G401 (cell line): ENCODE data around the gene TMEM72. TPM values are rescaled to one million over a fixed set of nuclear protein-coding genes. Genes with fewer than 3 reads are reported as not detected.

ENCODE experiments used
- DNase-seq: peaks from one replicate; pipeline ENCODE4 v3.0.0-alpha.2; 2015; ENCODE audit warnings: low spot score
- in situ Hi-C: cut with HindIII; loops from 2 replicates; pipeline ENCODE4 v1.10.0; 2016; ENCODE audit warnings: low sequenced_read_pairs, mixed read lengths
- total RNA-seq: library from RNA; depleted of rRNA; stranded (reverse); fragments of >200 nt; shearing (Covaris generic); gene quantifications from 2 replicates; pipeline ENCODE4 v1.2.3, GENCODE V29; 2014

The TMEM72 gene
- total RNA-seq, 1 experiment from 2014 or later = not detected

DNA sequence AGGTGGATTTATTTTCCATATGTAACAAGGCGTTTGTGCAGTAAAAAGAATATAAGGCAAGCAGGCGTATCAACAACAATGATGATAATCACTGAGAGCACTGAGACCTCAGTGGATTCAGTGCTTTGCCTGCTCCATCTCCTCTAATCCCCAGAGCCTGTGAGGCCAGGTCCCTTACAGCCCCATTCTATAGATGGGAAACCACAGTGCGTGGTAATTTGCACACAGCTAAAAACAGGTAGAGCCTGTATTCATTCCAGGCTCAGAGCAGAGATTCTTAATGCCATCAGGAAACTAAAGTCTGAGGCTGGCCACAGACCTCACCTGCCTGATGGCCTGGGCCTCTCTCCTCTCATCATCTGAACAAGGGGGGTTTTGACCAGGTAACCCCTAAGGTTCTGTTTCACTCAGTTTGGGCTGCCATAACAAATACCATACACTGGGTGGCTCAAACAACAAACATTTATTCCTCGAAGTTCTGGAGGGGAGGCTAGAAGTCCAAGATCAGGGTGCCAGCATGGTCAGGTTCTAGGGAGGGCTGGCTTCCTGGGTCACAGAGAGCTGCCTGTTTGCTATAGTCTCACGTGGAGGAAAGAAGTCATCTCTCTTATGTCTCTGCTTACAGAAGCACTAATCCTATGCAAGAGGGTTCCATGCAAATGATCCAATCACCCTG lies 38.1 kb downstream of the TMEM72 start:
- in situ Hi-C loops = no loop called here
- no peak for DNase-seq

- in situ Hi-C loops = no loop called here
- DNase-seq = no peak
Observed at GRCh38 chr10:44949915-44950314, 38.8 kb downstream of the TMEM72 start.

- in situ Hi-C loops = no loop called here
- no peak for DNase-seq
Observed at GRCh38 chr10:44950326-44951225, 39.4 kb downstream of the TMEM72 start.

DNA sequence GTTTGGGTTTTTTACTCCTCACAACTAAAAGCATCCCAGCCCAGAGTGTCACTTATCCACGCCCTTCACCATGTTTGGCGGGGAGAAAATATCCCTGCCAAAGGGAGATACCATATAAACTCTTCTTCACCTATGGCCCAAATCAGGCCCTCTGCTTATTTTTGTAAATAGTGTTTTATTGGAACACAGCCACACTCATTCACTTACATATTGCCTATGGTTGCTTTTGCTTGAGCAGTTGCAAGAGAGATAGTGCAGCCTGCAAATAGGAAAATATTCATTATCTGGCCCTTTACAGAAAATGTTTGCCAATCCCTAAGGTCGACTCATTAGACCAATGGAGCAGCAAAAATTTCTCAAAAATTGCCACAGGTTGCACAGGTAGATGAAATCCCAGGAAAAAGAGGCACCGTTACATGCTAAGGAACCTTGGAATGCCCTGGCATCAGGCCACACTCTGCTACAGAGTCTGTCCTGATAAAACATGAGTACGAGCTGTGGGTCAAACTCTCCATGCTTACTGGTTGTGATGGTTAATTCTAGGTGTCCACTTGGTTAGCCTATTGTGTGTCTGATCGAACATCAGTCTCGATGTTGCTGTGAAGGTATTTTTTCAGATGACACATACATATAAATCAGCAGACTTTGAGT lies 40.6 kb downstream of the TMEM72 start:
- no peak for DNase-seq
- in situ Hi-C loops = no loop called here

DNA sequence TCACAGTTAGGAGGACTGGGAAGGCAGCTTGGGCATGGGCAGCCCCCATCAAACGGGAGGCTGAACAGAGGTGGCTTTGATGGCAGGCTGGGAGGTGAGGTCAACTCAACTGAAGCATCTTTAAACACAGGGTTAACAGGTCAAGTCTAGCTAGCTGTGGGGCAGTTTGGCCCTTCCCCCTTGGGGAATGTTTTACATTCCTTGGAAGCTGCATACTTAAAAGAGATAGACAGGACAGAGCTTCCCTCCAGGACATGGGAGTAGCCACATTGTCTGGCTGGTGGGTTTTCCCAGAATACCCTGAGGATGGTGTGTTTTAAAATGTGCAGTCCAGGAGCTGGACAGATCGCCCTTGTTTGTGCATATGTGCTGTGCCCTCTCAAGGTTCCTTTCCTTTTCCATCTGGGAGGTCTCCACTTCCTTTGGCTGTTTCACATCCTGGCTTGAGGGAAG lies 41.7 kb downstream of the TMEM72 start:
- DNase-seq = no peak
- in situ Hi-C loops = no loop called here

DNA sequence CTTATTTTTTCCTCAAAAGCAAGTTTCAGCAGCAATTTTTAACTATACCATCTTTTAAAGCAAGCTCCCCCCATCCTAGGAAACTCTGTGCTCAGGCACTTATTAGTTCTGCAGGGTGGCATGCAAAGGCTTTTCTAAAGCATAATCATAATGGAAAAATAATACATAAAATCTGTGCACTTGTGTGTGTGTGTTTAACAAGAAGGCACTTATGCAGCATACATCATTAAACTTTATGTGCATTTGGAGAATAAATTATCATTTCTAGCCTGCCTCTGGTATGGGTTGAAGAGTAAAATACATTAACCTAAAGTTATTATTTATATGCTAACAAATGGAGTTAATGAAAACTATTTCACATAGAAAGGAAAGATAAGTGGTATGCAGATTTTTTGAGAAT lies 42.9 kb downstream of the TMEM72 start:
- in situ Hi-C loops = no loop called here
- DNase-seq = no peak

- in situ Hi-C loops = no loop called here
- no peak for DNase-seq
Observed at GRCh38 chr10:44954962-44955361, 43.8 kb downstream of the TMEM72 start.

DNA sequence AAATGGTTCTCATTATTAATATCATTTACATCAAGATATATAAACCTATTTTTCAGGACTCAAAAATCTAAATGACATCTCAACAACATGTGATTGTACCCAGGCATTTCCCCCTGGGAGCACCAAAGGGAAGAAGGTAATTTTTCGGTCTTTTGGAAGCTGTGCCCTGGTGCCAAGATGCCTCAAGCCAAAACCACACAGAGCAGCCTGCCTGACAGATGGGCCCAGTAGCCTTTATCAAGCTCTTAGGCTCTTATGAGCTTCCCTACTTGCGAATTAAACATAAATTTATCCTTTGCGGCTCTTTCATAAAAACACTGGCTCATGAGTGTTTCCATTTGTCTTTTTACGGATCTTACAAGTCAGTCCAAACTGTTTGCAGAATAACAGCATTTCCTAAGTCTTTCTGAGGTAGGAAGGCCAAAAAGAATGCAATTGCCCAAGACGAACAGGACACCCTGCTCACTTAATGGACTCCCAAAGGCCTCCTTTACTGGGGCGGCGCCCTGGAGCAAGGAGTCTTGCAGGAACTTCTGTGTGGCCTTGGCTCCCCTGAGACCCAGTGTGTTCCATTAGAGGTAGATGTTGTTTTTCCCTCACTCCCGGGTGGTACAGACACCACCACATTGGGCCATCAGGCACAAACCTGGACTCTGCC lies 44.4 kb downstream of the TMEM72 start:
- in situ Hi-C loops = no loop called here
- DNase-seq = peak; percentile 96

- no peak for DNase-seq
- in situ Hi-C loops = no loop called here
Observed at GRCh38 chr10:44956226-44956625, 45.1 kb downstream of the TMEM72 start.

DNA sequence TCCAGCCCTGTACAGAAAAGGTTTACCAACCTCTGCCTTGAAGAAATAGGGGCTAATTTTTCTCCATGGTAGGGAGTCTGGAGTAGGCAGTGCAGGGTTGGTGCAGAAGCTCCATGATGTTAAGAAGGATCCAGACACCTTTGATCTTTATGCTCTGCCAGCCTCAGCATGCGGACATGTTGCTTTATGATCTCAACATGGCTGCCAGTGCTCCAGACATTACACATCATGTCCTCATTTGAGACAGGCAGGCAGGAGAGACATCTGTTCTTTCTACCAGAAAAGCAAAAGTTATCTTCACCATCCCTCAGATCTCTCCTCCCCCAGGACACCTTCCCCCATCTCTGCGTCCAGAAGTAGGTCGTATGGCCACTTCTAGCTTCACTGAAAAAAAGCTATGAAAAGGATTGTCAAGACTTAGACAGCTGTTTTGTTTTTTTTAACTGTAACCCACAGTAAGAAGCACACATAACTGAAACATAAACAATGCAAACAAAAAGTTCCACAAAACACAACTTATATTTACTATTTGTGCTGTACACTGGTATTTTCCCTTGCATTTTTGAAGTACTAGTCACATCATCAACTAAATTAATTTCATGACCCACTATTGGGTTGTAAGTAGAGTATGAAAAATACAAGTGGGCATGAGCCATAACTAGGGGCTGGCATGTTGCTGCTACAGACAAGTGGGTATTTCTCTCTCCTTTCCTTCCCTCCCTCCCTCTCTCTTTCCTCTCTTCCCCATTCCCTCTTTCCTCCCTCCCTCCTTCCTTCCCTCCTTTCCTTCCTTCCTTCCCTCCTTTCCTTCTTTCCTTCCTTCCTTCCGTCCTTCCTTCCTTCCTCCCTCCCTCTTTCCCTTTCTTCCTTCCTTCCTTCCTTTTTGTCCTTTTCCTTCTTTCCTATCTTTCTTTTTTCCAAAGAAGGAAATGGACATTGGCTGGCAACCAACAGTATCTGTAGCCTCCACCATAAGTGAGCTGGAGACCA lies 45.9 kb downstream of the TMEM72 start:
- in situ Hi-C loops = no loop called here
- no peak for DNase-seq

GRCh38 chr10:44958196-44958897 lies 47.2 kb downstream of the TMEM72 start:
- in situ Hi-C loops = no loop called here
- peak; percentile 61 for DNase-seq

- DNase-seq = no peak
- in situ Hi-C loops = no loop called here
Observed at GRCh38 chr10:44958898-44959246, 47.7 kb downstream of the TMEM72 start.

DNA sequence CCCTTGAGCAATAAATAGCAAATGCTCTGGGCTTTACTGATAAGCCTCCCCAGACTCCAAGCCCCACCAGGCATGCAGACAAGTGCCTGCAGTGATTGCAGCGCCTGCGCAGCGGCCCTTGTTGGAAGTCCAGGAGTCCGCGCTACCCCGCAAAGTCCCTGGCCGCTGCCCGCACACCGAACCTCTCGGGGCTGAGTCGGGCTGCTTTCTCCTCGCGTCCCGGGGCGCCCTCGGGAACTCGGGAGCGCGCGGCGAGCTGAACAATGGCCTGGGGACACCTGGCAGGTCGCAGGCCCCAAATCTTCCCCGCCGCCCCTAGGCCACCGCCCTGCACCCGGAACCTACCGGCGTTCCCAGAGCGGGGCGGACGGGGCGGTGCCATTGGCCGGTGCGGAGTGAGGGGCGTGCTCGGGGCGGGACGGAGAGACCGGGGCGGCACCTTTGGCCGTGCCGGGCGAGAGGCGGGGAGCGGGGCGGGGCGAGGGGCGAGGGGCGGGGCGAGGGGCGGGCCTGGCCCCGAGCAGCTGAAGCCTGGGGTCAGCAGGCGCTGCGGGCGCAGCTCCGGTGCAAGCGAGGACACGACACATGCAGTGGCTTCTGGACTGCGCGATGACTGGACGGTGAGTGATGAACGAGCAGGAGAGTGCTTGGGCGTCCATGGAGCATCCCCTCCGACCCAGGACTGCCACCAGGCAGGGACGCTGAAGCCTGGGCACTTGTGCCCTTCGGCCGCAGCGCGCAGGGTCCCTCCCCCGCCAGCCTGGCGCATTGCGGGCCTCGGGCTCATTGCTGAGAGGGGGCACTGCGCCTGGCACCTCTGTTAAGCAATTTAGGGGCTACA lies 48.3 kb downstream of the TMEM72 start, which contains the start of gene RASSF4:
RASSF4 (plus strand) TSS at position 556 of the 841 bp plus-strand sequence. CDS start 10,401 bp downstream, outside the sequence.
- in situ Hi-C loops = no loop called here
- DNase-seq = peak; percentile 93

GRCh38 chr10:44960088-44960460 lies 48.9 kb downstream of the TMEM72 start:
- no peak for DNase-seq
- in situ Hi-C loops = no loop called here

DNA sequence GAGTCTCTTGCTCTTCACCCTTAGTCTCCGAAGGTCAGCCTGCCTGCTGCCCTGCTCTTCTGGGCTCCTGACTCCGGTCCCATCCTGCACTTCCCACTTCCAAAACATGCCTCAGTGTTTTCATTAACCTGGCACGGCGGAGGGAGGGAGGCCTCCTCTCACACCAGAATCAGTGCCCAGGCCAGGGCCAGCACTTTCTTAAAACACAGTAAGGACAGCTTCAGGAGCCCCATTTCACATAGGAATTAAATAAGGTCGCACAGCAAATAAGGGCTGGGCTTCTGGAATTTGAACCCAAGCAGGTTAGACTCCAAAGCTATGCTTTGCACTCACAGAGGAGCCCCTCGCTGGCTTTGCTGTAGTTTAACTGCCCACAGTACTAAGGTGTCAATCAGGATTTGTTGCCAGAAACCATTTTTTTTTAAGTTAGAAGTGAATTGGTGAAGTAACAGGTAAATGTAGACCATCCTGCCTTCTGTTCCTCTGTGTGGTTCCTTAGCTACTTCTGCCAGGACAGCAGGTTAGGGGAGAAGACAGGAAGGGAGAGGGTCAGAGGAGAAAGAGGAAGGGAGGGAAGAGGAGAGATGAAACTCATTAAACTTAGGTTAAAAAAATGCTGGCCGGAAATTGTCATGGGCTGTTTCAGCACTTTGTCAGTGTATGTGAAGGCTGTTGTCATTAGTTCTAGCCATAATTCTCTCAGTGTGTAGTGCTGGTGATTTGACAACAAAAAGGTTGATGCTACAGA lies 49.5 kb downstream of the TMEM72 start:
- no peak for DNase-seq
- in situ Hi-C loops = no loop called here

- DNase-seq = no peak
- in situ Hi-C loops = no loop called here
Observed at GRCh38 chr10:44961230-44961571, 50.1 kb downstream of the TMEM72 start.
